ENCODE data around the gene FBXO33.
A peak's percentile ranks its signal among the peaks of the same experiment; 100 is the strongest.

DNA sequence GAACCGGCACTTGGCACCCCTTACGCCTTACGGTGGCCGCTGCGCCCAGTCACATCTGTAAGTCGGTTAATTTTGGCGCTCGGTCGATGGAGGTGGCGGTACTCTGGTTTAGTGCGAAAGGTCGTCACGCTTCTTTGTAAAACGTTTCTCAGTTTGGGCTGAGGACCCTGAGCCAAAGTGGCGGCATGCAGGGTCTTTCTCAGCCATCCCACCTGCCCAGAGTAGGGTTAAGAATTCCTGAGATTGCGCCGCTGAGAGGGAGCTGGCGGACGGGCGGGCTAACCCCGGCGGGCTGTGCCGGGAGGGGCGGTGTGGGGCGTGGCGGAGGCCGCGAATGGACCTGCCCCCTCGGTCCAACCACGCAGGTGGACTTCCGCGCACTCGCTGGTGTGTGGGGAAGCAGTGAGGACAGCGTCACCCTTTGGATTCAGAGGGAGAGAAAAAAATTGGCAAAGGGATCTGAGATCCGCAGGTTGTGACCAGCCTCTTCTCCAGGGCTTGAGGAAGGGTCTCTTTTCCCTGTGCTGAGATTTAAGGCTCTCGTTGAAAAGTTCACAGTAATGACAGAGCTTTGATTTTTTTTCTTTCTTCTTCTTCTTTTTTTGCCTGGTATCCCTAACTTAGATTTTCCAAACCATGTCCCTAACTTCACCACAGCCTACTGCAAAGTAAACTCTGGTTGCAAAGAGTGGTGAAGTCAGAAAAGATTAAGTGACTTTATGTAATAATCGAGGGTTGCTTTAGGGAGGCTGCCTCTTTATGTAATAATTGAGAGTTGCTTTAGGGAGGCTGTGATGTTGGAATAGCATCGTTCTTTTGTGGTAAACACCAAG lies 602 bp upstream of the FBXO33 start:
- peak in 4 of 6 experiments; percentile 8 to 40 (median 22) for TF ChIP-seq CTCF (IDR thresholded peaks at IDR 0.05)
- TF ChIP-seq POLR2A (IDR thresholded peaks at IDR 0.05): peak; percentile 65 to 82
